ENCODE results near the gene EMP1. TPM values are rescaled to one million over a fixed set of nuclear protein-coding genes. Genes with fewer than 3 reads are reported as not detected.

The EMP1 gene
- total RNA-seq, 1 experiment from 2014 or later: 0.63 TPM

- Histone ChIP-seq H4K91ac (ENCODE audit: insufficient read length, low read depth, low read length) (no peak overlapping the region), H2AFZ (ENCODE audit: low read length) (no peak overlapping the region), H4K5ac (ENCODE audit: insufficient read length, low read depth, low read length) (no peak overlapping the region), H3K14ac (ENCODE audit: insufficient read depth, low read length) (no peak overlapping the region), H3T11ph (ENCODE audit: low read length) (no peak overlapping the region), H4K20me1 (ENCODE audit: control insufficient read depth, insufficient read depth, insufficient read length) (no peaks in the 10 kb centered on the region), H3K27me3 (ENCODE audit: insufficient read depth, low read length) (no peaks in the 10 kb centered on the region), H2BK20ac (ENCODE audit: low read depth, low read length, poor library complexity, severe bottlenecking) (no peak overlapping the region), H3K23me2 (ENCODE audit: insufficient read length, low read depth, low read length, poor library complexity, severe bottlenecking) (no peaks in the 10 kb centered on the region), H3K18ac (ENCODE audit: insufficient read length, low read depth, low read length) (no peak overlapping the region), H3K23ac (ENCODE audit: insufficient read length, low read depth, low read length) (no peak overlapping the region), H2AK5ac (ENCODE audit: insufficient read length, low read length) (no peak overlapping the region), H3K4me2 (ENCODE audit: insufficient read depth, insufficient read length, low read length) (no peak overlapping the region), H3K79me2 (ENCODE audit: insufficient read depth, low read length) (no peaks in the 10 kb centered on the region), H3K9me3 (ENCODE audit: control insufficient read depth, low read depth, low read length) (no peaks in the 10 kb centered on the region), H2BK15ac (ENCODE audit: low read depth, low read length) (no peak overlapping the region), H2BK5ac (ENCODE audit: insufficient read length, low read length) (no peak overlapping the region), H3K4ac (ENCODE audit: low read depth, low read length) (no peak overlapping the region), H4K8ac (replicated peaks; ENCODE audit: insufficient read length, low read depth, low read length) (no peak overlapping the region), H3K56ac (ENCODE audit: insufficient read length, low read depth, low read length) (no peak overlapping the region), H2BK12ac (ENCODE audit: insufficient read length, low read depth, low read length) (no peak overlapping the region), H2BK120ac (ENCODE audit: low read depth, low read length, poor library complexity, severe bottlenecking) (no peak overlapping the region), H3K27ac (ENCODE audit: insufficient read length, low read depth, low read length) (no peak overlapping the region), H3K4me1 (ENCODE audit: insufficient read depth, low read length) (peaks cover 2% of the 10 kb centered on the region), H3K9ac (ENCODE audit: extremely low read depth, insufficient read length, low read length) (no peak overlapping the region), H3K79me1 (ENCODE audit: insufficient read depth, low read depth, low read length, poor library complexity, severe bottlenecking) (no peaks in the 10 kb centered on the region)
- peaks cover 11% of the 10 kb centered on the region for H3K27me3 Mint-ChIP-seq (ENCODE audit: low read depth)
- no peak for TF ChIP-seq CTCF (conservative IDR thresholded peaks at IDR 0.05)
- H3K4me1 Mint-ChIP-seq: peaks cover 35 to 43% of the 10 kb centered on the region in 2 experiments
- no peaks in the 10 kb centered on the region; a peak in 1 of 7 replicates for H3K36me3 Mint-ChIP-seq (ENCODE audit: insufficient read depth in 1 of 3, low read depth in 3 of 3)
- WGBS (ENCODE audit: extremely low coverage, insufficient read length, low lambda C conversion rate): no CpG with 5 or more reads among the region's 9 CpGs
- H3K9me3 Mint-ChIP-seq: no peaks in the 10 kb centered on the region
- H3K27ac Mint-ChIP-seq: peak overlapping the region in 2 of 3 experiments; percentile 43 to 62; a peak in 2 of 7 replicates
- H3K4me3 Mint-ChIP-seq: no peak overlapping the region
- no peak for DNase-seq
These were observed 1.1 kb downstream of the EMP1 start for GRCh38 chr12:13197526-13198143.

All from H9 (cell line).